NCI-H446 treated with DMSO at 0.1 percent for 48 hours (cell line): ENCODE results near the gene ANKRD12.
"Not testable (repeated sequence)": the region's sequence is repeated elsewhere in the genome, so short reads cannot be mapped to it uniquely, and the experiment has no call there.

Source experiments
- DNase-seq: peaks from one replicate; lab custom pipeline; 2025; lab: John Stamatoyannopoulos, UW

ANKRD12 gene

GRCh38 chr18:9146224-9146623, 9.6 kb downstream of the ANKRD12 start:
- DNase-seq: no peak

- DNase-seq: peak; percentile 23
These were observed 11.0 kb downstream of the ANKRD12 start for GRCh38 chr18:9147440-9148202.

- DNase-seq: no peak
These were observed 11.6 kb downstream of the ANKRD12 start for GRCh38 chr18:9148203-9148552.

- DNase-seq: no peak
These were observed 13.5 kb downstream of the ANKRD12 start for GRCh38 chr18:9150121-9150520.

GRCh38 chr18:9153256-9153655, 16.7 kb downstream of the ANKRD12 start:
- DNase-seq: no peak

- DNase-seq: no peak
These were observed 20.1 kb downstream of the ANKRD12 start for GRCh38 chr18:9156604-9157249.

- DNase-seq: no peak
These were observed 21.2 kb downstream of the ANKRD12 start for GRCh38 chr18:9157806-9158205.

GRCh38 chr18:9160014-9160413, 23.4 kb downstream of the ANKRD12 start:
- DNase-seq: no peak

GRCh38 chr18:9162663-9163062, 26.1 kb downstream of the ANKRD12 start:
- not testable (repeated sequence) for DNase-seq

GRCh38 chr18:9164149-9164548, 27.6 kb downstream of the ANKRD12 start:
- DNase-seq: not testable (repeated sequence)

- not testable (repeated sequence) for DNase-seq
These were observed 29.3 kb downstream of the ANKRD12 start for GRCh38 chr18:9165883-9166282.

- DNase-seq: not testable (repeated sequence)
These were observed 32.9 kb downstream of the ANKRD12 start for GRCh38 chr18:9169515-9169914.

- DNase-seq: not testable (repeated sequence)
These were observed 35.3 kb downstream of the ANKRD12 start for GRCh38 chr18:9171919-9172318.

GRCh38 chr18:9172506-9173127, 36.0 kb downstream of the ANKRD12 start:
- DNase-seq: no peak

- DNase-seq: no peak
These were observed 37.2 kb downstream of the ANKRD12 start for GRCh38 chr18:9173770-9174233.

GRCh38 chr18:9174302-9174701, 37.7 kb downstream of the ANKRD12 start:
- DNase-seq: no peak

- DNase-seq: no peak
These were observed 38.5 kb downstream of the ANKRD12 start for GRCh38 chr18:9175115-9175514.

GRCh38 chr18:9177031-9177430, 40.5 kb downstream of the ANKRD12 start:
- no peak for DNase-seq

GRCh38 chr18:9177466-9177865, 40.9 kb downstream of the ANKRD12 start:
- no peak for DNase-seq

- no peak for DNase-seq
These were observed 42.0 kb downstream of the ANKRD12 start for GRCh38 chr18:9178557-9178956.

- no peak for DNase-seq
These were observed 44.7 kb downstream of the ANKRD12 start for GRCh38 chr18:9181275-9181674.

GRCh38 chr18:9182852-9183399, 46.3 kb downstream of the ANKRD12 start:
- DNase-seq: no peak
